ENCODE measurements around the gene PRSS12. TPM values are rescaled to one million over a fixed set of nuclear protein-coding genes. Genes with fewer than 3 reads are reported as not detected.

PRSS12 gene
- 1.1 and 2.3 TPM in 2 replicates for total RNA-seq

GRCh38 chr4:118352843-118353533 lies at the start of gene PRSS12:
TSS of gene PRSS12 (minus strand) at chr4:118353003. CDS start at chr4:118352720, 283 bp downstream.

Data from myometrial cell (primary cell).